K562 (cell line): ENCODE data around the gene KCP. TPM values are rescaled to one million over a fixed set of nuclear protein-coding genes. Genes with fewer than 3 reads are reported as not detected.

ENCODE experiments used
- CHD2 ChIP-seq: IDR thresholded peaks from 2 replicates; pipeline ENCODE4 v1.6.1; 2011; ENCODE audit warnings: low read depth, low read length
- CTCF ChIP-seq, 3 experiments: IDR thresholded peaks in 2 of 3; conservative IDR thresholded peaks in 1 of 3; 2 replicates each; pipeline ENCODE4 v1.5.1; 2011 to 2012; ENCODE audit warnings: low read length in 3 of 3, mild to moderate bottlenecking in 3 of 3, control low read depth in 2 of 3, improper control_type of control experiment in 1 of 3, inconsistent platforms in 1 of 3, low read depth in 1 of 3, mixed read lengths in 1 of 3, moderate library complexity in 1 of 3; ENCODE audit not compliant: insufficient read depth in 2 of 3
- FOXK1 ChIP-seq: sonication (generic); formaldehyde crosslinking; IDR thresholded peaks from 2 replicates; pipeline ENCODE4 v1.8.0; 2022; ENCODE audit warnings: missing genetic modification reagents, mild to moderate bottlenecking, borderline replicate concordance
- GTF2B ChIP-seq: IDR thresholded peaks from 2 replicates; pipeline ENCODE4 v1.6.1; 2011; ENCODE audit not compliant: insufficient read length; ENCODE audit errors: extremely low read depth
- HDAC2 ChIP-seq: fragments of 450-650 bp; IDR thresholded peaks from 2 replicates; pipeline ENCODE4 v1.6.1; 2016; ENCODE audit warnings: mild to moderate bottlenecking
- HDGF ChIP-seq: fragments of 450-650 bp; IDR thresholded peaks from 2 replicates; pipeline ENCODE4 v1.6.1; 2016
- JUN ChIP-seq, 2 experiments: sonication (generic) in 1 of 2; formaldehyde crosslinking in 1 of 2; IDR thresholded peaks; 2 replicates each; pipeline versions ENCODE4 v1.6.1 to v1.8.0; 2012 to 2022; ENCODE audit warnings: borderline replicate concordance in 2 of 2, mild to moderate bottlenecking in 2 of 2, improper control_type of control experiment in 1 of 2, low read depth in 1 of 2, low read length in 1 of 2, missing genetic modification reagents in 1 of 2
- MCM3 ChIP-seq: fragments of 450-650 bp; IDR thresholded peaks from 2 replicates; pipeline ENCODE4 v1.6.1; 2016
- MED1 ChIP-seq: sonication (generic); formaldehyde crosslinking; IDR thresholded peaks from 2 replicates; pipeline ENCODE4 v1.8.1; 2023; ENCODE audit warnings: missing genetic modification reagents, borderline replicate concordance
- NCOA4 ChIP-seq: fragments of 450-650 bp; IDR thresholded peaks from 2 replicates; pipeline ENCODE4 v1.6.1; 2018; ENCODE audit warnings: mild to moderate bottlenecking; ENCODE audit not compliant: partially characterized antibody
- POLR3G ChIP-seq: IDR thresholded peaks from 2 replicates; pipeline ENCODE4 v1.6.1; 2011; ENCODE audit not compliant: insufficient read length, insufficient replicate concordance; ENCODE audit errors: extremely low read depth
- POU5F1 ChIP-seq: fragments of 150-350 bp; IDR thresholded peaks from 2 replicates; pipeline ENCODE4 v1.6.1; 2014; ENCODE audit warnings: borderline replicate concordance, low read length, low read depth, mild to moderate bottlenecking; ENCODE audit not compliant: partially characterized antibody
- PYGO2 ChIP-seq: fragments of 450-650 bp; IDR thresholded peaks from 2 replicates; pipeline ENCODE4 v1.6.1; 2016; ENCODE audit warnings: mild to moderate bottlenecking, missing genetic modification characterization, moderate library complexity, missing compliant biosample characterization
- TRIM28 ChIP-seq: fragments of 450-650 bp; IDR thresholded peaks from 2 replicates; pipeline ENCODE4 v1.6.1; 2017
- U2AF2 ChIP-seq: fragments of 200-400 bp; formaldehyde crosslinking; optimal IDR thresholded peaks from 2 replicates; pipeline ENCODE3; 2017; ENCODE audit warnings: low read depth, mild to moderate bottlenecking, low read length
- ZNF134 ChIP-seq: fragments of 250-450 bp; sonication (Bioruptor Pico); conservative IDR thresholded peaks from 2 replicates; pipeline ENCODE4 v1.4.0; 2020
- ZNF212 ChIP-seq: fragments of 450-650 bp; formaldehyde crosslinking; IDR thresholded peaks from 2 replicates; pipeline ENCODE4 v1.4.0; 2020; ENCODE audit warnings: mild to moderate bottlenecking
- ZNF311 ChIP-seq: fragments of 250-450 bp; sonication (Bioruptor Pico); IDR thresholded peaks from 2 replicates; pipeline ENCODE4 v1.4.0; 2020; ENCODE audit warnings: mild to moderate bottlenecking, moderate library complexity
- ZNF408 ChIP-seq: fragments of 250-450 bp; sonication (Bioruptor Pico); IDR thresholded peaks from 2 replicates; pipeline ENCODE4 v1.4.0; 2020; ENCODE audit warnings: low read depth, mild to moderate bottlenecking, moderate library complexity
- ZNF511 ChIP-seq: sonication (generic); formaldehyde crosslinking; IDR thresholded peaks from 2 replicates; pipeline ENCODE4 v1.8.0; 2022; ENCODE audit warnings: mild to moderate bottlenecking, missing genetic modification reagents
- ZNF518B ChIP-seq: fragments of 250-450 bp; sonication (Bioruptor Pico); IDR thresholded peaks from 2 replicates; pipeline ENCODE4 v1.5.0; 2021; ENCODE audit warnings: mild to moderate bottlenecking, moderate library complexity
- ZNF780A ChIP-seq: fragments of 250-450 bp; sonication (Bioruptor Pico); IDR thresholded peaks from 2 replicates; pipeline ENCODE4 v1.5.0; 2021; ENCODE audit warnings: mild to moderate bottlenecking
- polyA plus RNA-seq, 8 experiments: library from polyadenylated mRNA; depleted of rRNA in 4 of 8; stranded (reverse) in 5 of 8; unstranded in 3 of 8; fragments of >200 nt; fragmentation: Nextera tagmentation in 2 of 8; fragmentation: Illumina TruSeq in 1 of 8; extraction: Ambion mirVana in 2 of 8; extraction: Trizol in 1 of 8; gene quantifications; 2 replicates each; pipeline versions ENCODE4 v1.2.1 to v1.2.3, GENCODE V29; 2011 to 2014; ENCODE audit warnings: inconsistent platforms in 1 of 8, missing spikeins in 1 of 8
- total RNA-seq, 7 experiments: library from RNA; depleted of rRNA in 6 of 7; stranded (reverse); fragments of >200 nt in 6 of 7; fragmentation: Illumina TruSeq in 2 of 7; extraction: Trizol in 2 of 7; gene quantifications; 2 replicates each; pipeline versions ENCODE4 v1.2.1 to v1.2.3, GENCODE V29; 2011 to 2021; ENCODE audit warnings: low replicate concordance in 1 of 7

KCP gene
- total and polyA plus RNA-seq, 9 of the 15 experiments (the other 6 are each of a cell fraction or from before 2014, with no cell fraction given), result 0.06 to 0.17 (median 0.12) TPM; not detected in 3

- TF ChIP-seq HDAC2 (peak; percentile 69), ZNF134 (CRISPR knock-in tag) (no peak; the same call in 1 of the 2 replicates), ZNF311 (CRISPR knock-in tag) (no peak), POU5F1 (no peak), POLR3G (no peak), ZNF408 (no peak), FOXK1 (CRISPR knock-in tag) (no peak), CHD2 (0 out of 2 replicates have a peak, but pooled peaks have one; percentile 35), PYGO2 (tag) (no peak), CTCF (IDR thresholded peaks at IDR 0.05 in 2 of 3, conservative IDR thresholded peaks at IDR 0.05 in 1 of 3; ENCODE audit: insufficient read depth in 2 of 3, low read depth in 1 of 3, low read length in 3 of 3) (0 out of 6 replicates have a peak, but pooled peaks of 1 of the 3 experiments have one; percentile 1), GTF2B (no peak), HDGF (peak; percentile 20; the same call in 1 of the 2 replicates), MCM3 (no peak), ZNF518B (CRISPR knock-in tag) (no peak), NCOA4 (no peak), JUN (IDR thresholded peaks at IDR 0.05; ENCODE audit: borderline replicate concordance, low read depth, low read length) (no peak), JUN (CRISPR knock-in tag; IDR thresholded peaks at IDR 0.05; ENCODE audit: borderline replicate concordance) (no peak), ZNF212 (CRISPR knock-in tag) (peak; percentile 22; the same call in 1 of the 2 replicates), MED1 (CRISPR knock-in tag) (no peak), ZNF511 (CRISPR knock-in tag) (peak; percentile 58; the same call in 1 of the 2 replicates), TRIM28 (peak; percentile 14), ZNF780A (no peak), U2AF2 (no peak)
Observed at GRCh38 chr7:128831178-128831993, 79.1 kb downstream of the KCP start (continued).
